Measurements from ENCODE around the gene SGF29.
"Not testable (repeated sequence)": the region's sequence is repeated elsewhere in the genome, so short reads cannot be mapped to it uniquely, and the experiment has no call there.

Gene SGF29

DNA sequence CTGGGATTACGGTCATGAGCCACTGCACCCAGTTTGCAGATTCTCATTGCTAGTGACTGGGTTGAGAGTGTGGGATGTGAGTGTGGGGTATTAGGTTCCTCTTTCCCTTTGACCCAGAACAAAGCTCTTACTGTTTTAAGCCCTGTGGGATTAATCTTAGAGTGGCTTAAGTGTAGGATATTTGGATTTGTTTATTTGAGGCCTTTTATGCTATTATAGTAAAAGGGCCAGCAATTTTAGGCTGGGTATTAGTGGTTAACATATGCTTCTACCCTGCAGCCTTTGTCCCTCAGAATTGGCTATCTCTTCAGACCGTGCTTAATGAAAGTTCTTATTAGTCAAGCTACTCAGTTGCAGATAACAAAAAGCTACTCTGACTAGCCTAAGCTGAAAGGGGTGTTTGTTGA, 3.2 kb downstream of the SGF29 start:
- no peak for DNase-seq
- in situ Hi-C loops (cut with HindIII; ENCODE audit: low pct_ligation_motif_present, low pct_unique_long_range_greater_than_20kb, low sequenced_read_pairs): no loop called here

- no peak for DNase-seq
- in situ Hi-C loops (cut with HindIII; ENCODE audit: low pct_ligation_motif_present, low pct_unique_long_range_greater_than_20kb, low sequenced_read_pairs): no loop called here
Measured at GRCh38 chr16:28558456-28558855, 4.7 kb downstream of the SGF29 start.

GRCh38 chr16:28561557-28562187, 8.0 kb downstream of the SGF29 start:
- DNase-seq: no peak
- in situ Hi-C loops (cut with HindIII; ENCODE audit: low pct_ligation_motif_present, low pct_unique_long_range_greater_than_20kb, low sequenced_read_pairs): no loop called here

- in situ Hi-C loops (cut with HindIII; ENCODE audit: low pct_ligation_motif_present, low pct_unique_long_range_greater_than_20kb, low sequenced_read_pairs): no loop called here
- DNase-seq: no peak
Measured at GRCh38 chr16:28562199-28562598, 8.5 kb downstream of the SGF29 start.

- DNase-seq: no peak
- in situ Hi-C loops (cut with HindIII; ENCODE audit: low pct_ligation_motif_present, low pct_unique_long_range_greater_than_20kb, low sequenced_read_pairs): no loop called here
Measured at GRCh38 chr16:28563218-28563617, 9.5 kb downstream of the SGF29 start.

GRCh38 chr16:28566233-28566925, 12.7 kb downstream of the SGF29 start:
- in situ Hi-C loops (cut with HindIII; ENCODE audit: low pct_ligation_motif_present, low pct_unique_long_range_greater_than_20kb, low sequenced_read_pairs): not testable (repeated sequence)

GRCh38 chr16:28567292-28567691, 13.6 kb downstream of the SGF29 start:
- no peak for DNase-seq
- in situ Hi-C loops (cut with HindIII; ENCODE audit: low pct_ligation_motif_present, low pct_unique_long_range_greater_than_20kb, low sequenced_read_pairs): no loop called here

More at GRCh38 chr16:28566233-28566925, 12.7 kb downstream of the SGF29 start:
- not testable (repeated sequence) for DNase-seq

GRCh38 chr16:28569021-28569420, 15.3 kb downstream of the SGF29 start:
- no peak for DNase-seq
- in situ Hi-C loops (cut with HindIII; ENCODE audit: low pct_ligation_motif_present, low pct_unique_long_range_greater_than_20kb, low sequenced_read_pairs): no loop called here

DNA sequence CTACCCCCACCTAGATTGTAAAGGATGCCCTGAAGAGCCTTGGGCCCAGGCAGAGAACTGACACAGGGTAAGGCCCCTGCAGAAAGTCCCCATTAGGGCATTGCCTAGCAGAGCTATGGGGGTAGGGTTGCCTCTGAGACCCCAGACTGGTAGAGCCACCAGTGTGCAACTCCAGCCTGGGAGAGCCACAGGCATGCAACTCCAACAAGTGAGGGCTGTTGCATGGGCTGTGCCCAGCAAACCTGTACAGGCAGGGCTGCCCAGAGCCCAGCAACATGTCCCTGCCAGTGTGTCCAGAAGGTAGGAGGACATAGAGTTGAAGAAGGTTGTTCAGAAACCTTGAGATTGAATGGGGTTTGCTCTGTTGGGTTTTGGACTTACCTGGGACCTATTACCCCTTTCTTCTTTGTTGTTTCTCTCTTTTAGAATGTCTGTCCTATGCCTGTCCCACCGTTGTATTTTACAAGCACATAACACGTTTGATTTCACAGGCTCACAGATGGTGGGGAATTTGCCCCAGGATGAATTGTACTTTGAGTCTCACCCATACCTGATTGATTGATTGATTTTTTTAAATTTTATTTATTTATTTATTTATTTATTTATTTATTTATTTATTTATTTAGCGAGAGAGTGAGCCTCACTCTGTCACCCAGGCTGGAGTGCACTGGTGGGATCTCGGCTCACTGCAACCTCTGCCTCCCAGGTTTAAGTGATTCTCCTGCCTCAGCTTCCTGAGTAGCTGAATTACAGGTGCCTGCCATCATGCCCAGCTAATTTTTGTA, 16.4 kb downstream of the SGF29 start:
- no peak for DNase-seq
- in situ Hi-C loops (cut with HindIII; ENCODE audit: low pct_ligation_motif_present, low pct_unique_long_range_greater_than_20kb, low sequenced_read_pairs): no loop called here

- in situ Hi-C loops (cut with HindIII; ENCODE audit: low pct_ligation_motif_present, low pct_unique_long_range_greater_than_20kb, low sequenced_read_pairs): no loop called here
- no peak for DNase-seq
Measured at GRCh38 chr16:28572696-28573510, 19.2 kb downstream of the SGF29 start.

- DNase-seq: no peak
Measured at GRCh38 chr16:28573738-28574718, 20.3 kb downstream of the SGF29 start.

DNA sequence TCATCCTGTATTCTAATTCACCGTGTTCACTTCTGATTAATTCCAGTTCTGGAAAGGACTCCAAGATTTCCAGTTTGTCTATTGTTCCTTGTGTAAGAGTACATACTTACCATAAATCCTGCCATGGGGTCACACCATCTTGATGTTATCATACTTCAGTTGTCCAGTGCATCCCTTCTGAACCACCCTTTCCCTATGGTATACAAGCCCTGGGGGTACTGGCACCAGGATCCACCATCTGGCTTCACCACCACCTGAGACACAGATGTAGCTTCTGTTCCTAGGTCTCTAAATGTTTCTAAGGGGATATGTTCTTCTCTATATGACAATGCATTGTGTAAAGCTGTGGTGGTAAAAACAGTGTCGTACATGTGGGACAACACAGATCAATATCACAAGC, 21.2 kb downstream of the SGF29 start:
- DNase-seq: no peak
- in situ Hi-C loops (cut with HindIII; ENCODE audit: low pct_ligation_motif_present, low pct_unique_long_range_greater_than_20kb, low sequenced_read_pairs): no loop called here

More at GRCh38 chr16:28573738-28574718, 20.3 kb downstream of the SGF29 start:
- in situ Hi-C loops (cut with HindIII; ENCODE audit: low pct_ligation_motif_present, low pct_unique_long_range_greater_than_20kb, low sequenced_read_pairs): no loop called here

- DNase-seq: no peak
- in situ Hi-C loops (cut with HindIII; ENCODE audit: low pct_ligation_motif_present, low pct_unique_long_range_greater_than_20kb, low sequenced_read_pairs): no loop called here
Measured at GRCh38 chr16:28575446-28576109, 21.9 kb downstream of the SGF29 start.

- in situ Hi-C loops (cut with HindIII; ENCODE audit: low pct_ligation_motif_present, low pct_unique_long_range_greater_than_20kb, low sequenced_read_pairs): no loop called here
- no peak for DNase-seq
Measured at GRCh38 chr16:28580726-28581315, 27.1 kb downstream of the SGF29 start.

DNA sequence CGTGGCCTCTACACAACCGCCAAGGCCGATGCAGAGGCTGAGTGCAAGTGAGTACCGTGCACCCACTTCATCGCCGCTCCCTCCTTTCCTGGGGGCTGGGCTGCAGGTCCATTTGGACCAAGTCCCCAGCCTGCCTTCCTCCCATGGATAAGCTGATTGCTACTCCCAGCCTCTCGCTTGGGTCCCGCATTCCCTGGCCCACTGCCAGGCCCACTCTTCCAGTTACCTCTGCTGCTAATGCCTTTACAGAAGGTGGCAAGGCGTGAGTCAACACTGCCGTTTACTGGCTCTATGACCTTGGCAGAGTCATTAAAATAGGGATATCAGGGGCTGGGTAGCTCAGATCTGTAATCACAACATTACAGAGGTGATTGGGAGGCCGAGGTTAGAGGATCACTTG, 32.0 kb downstream of the SGF29 start:
- in situ Hi-C loops (cut with HindIII; ENCODE audit: low pct_ligation_motif_present, low pct_unique_long_range_greater_than_20kb, low sequenced_read_pairs): no loop called here
- DNase-seq: no peak

DNA sequence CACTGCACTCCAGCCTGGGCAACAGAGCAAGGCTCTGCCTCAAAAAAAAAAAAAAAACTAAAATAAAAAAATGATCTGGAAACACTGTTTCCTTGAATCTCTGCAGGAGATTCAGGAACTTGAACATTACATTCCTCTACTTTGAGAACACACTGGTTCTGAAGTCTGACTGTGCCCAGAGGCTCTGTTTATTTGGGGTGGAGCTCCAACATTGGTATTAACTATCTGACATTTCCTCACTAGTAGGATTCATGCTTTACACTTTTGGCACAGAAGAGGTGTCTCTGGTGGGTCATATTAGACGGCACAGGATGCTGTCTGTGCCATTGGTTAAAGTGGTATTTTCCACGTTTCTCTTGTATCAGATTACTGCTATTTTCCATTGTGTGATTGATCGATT, 32.7 kb downstream of the SGF29 start:
- DNase-seq: no peak
- in situ Hi-C loops (cut with HindIII; ENCODE audit: low pct_ligation_motif_present, low pct_unique_long_range_greater_than_20kb, low sequenced_read_pairs): no loop called here

- no peak for DNase-seq
- in situ Hi-C loops (cut with HindIII; ENCODE audit: low pct_ligation_motif_present, low pct_unique_long_range_greater_than_20kb, low sequenced_read_pairs): no loop called here
Measured at GRCh38 chr16:28587386-28587785, 33.7 kb downstream of the SGF29 start.

All from ACHN (cell line).